ENCODE results near the gene SFI1. TPM values are rescaled to one million over a fixed set of nuclear protein-coding genes. Genes with fewer than 3 reads are reported as not detected.

Gene SFI1, protein sequence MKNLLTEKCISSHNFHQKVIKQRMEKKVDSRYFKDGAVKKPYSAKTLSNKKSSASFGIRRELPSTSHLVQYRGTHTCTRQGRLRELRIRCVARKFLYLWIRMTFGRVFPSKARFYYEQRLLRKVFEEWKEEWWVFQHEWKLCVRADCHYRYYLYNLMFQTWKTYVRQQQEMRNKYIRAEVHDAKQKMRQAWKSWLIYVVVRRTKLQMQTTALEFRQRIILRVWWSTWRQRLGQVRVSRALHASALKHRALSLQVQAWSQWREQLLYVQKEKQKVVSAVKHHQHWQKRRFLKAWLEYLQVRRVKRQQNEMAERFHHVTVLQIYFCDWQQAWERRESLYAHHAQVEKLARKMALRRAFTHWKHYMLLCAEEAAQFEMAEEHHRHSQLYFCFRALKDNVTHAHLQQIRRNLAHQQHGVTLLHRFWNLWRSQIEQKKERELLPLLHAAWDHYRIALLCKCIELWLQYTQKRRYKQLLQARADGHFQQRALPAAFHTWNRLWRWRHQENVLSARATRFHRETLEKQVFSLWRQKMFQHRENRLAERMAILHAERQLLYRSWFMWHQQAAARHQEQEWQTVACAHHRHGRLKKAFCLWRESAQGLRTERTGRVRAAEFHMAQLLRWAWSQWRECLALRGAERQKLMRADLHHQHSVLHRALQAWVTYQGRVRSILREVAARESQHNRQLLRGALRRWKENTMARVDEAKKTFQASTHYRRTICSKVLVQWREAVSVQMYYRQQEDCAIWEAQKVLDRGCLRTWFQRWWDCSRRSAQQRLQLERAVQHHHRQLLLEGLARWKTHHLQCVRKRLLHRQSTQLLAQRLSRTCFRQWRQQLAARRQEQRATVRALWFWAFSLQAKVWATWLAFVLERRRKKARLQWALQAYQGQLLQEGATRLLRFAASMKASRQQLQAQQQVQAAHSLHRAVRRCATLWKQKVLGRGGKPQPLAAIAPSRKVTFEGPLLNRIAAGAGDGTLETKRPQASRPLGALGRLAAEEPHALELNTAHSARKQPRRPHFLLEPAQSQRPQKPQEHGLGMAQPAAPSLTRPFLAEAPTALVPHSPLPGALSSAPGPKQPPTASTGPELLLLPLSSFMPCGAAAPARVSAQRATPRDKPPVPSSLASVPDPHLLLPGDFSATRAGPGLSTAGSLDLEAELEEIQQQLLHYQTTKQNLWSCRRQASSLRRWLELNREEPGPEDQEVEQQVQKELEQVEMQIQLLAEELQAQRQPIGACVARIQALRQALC
- total RNA-seq = 100 to 1,000 TPM; 208 to 225 (median 217) TPM
- 76.2 TPM for total RNA-seq (2013)

DNA sequence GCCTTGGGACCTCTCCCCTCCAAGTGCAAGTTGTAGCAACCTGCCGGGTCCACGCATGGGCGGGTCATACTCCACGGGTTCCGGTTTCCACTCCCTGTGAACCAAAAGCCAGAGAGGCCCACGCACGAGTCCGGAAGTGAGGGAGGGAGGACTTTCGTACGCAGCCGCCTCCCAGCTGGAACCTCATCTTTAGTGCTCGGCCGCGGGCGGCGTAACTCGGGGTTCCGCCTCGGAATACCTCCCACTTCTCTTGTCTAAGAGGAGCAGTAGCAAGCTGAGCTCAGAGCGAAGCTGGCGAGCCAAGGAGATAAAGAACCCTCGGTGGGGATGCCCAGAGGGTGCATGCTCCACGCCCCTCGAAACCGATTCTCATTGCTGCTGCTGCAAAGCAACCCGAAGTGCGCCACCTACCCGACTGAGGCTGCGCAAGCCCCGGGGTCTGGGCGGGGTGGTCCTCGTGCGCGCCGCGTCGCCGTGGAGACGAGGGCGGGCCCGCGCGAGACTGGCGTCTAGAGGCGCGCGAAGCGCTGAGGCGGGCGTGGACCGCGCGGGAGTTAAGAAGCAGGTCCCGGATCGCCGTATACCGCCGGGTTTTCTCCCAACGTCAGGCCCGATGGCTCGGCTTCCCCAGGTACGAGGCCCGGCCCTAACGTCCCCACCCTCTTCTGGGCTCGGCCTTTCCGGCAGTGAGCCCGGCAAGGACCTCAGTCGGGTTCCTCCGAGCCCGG, at the start of gene SFI1:
TSS of gene SFI1 (plus strand) at position 530 of the 728 bp plus-strand sequence. CDS start 11,749 bp downstream, outside the sequence.
- Mint-ChIP-seq H3K36me3 (no peaks in the 10 kb centered on the region), H3K27me3 (ENCODE audit: low read depth in 2 of 2) (no peaks in the 10 kb centered on the region), H3K27ac (peak within 1 kb of the TSS; percentile 92 to 94), H3K4me3 (peak within 1 kb of the TSS; percentile 93), H3K4me1 (peaks cover 12% of the 10 kb centered on the region in 2 donors), H3K9me3 (no peaks in the 10 kb centered on the region)
- Histone ChIP-seq H3K4me3 (ENCODE audit: low read length) (peak within 1 kb of the TSS; percentile 77), H3K27me3 (ENCODE audit: control insufficient read depth, insufficient read depth, low read length) (no peaks in the 10 kb centered on the region), H3K27ac (ENCODE audit: low read length) (peak within 1 kb of the TSS; percentile 73), H3K4me1 (ENCODE audit: control insufficient read depth, insufficient read depth, low read length) (peaks cover 31% of the 10 kb centered on the region), H3K36me3 (ENCODE audit: control insufficient read depth, insufficient read depth, low read length) (peaks cover 4% of the 10 kb centered on the region), H3K9me3 (ENCODE audit: control insufficient read depth, insufficient read depth, low read length) (no peaks in the 10 kb centered on the region)
- ATAC-seq (peak; percentile 88 to 95 (median 90)), DNase-seq (peak; percentile 93 to 98)
- TF ChIP-seq, protein P1, sequence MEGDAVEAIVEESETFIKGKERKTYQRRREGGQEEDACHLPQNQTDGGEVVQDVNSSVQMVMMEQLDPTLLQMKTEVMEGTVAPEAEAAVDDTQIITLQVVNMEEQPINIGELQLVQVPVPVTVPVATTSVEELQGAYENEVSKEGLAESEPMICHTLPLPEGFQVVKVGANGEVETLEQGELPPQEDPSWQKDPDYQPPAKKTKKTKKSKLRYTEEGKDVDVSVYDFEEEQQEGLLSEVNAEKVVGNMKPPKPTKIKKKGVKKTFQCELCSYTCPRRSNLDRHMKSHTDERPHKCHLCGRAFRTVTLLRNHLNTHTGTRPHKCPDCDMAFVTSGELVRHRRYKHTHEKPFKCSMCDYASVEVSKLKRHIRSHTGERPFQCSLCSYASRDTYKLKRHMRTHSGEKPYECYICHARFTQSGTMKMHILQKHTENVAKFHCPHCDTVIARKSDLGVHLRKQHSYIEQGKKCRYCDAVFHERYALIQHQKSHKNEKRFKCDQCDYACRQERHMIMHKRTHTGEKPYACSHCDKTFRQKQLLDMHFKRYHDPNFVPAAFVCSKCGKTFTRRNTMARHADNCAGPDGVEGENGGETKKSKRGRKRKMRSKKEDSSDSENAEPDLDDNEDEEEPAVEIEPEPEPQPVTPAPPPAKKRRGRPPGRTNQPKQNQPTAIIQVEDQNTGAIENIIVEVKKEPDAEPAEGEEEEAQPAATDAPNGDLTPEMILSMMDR (IDR thresholded peaks at IDR 0.05) = peak; percentile 17
- under 1% methylated on average over 70 of the region's 70 CpGs for WGBS (ENCODE audit: insufficient coverage)
- intact Hi-C loops (cut with micrococcal nuclease) = loop anchor here (2.0 to 10.0 kb wide), 3 partner anchors 135 to 256 kb away; partner anchors contain the start of genes DEPDC5, PATZ1 and PRR14L

DNA sequence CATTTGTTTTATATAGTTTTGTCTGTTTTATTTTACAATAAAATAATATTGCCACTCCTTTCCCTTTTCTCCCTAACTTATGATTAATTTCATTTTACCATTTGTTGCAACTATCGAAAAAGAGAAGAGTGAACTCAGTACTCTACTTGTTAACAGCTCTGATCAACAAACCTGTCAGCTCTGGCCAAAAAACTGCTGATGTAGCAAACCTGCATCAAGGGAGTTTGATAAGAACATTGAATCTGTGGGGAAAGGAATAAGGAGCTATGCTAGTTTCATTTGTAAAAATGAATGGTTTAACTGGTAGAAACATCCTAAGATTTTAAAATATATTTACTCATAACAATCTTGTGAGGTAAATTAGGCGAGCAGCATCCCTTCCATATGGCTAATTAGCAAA, 49.6 kb upstream of the SFI1 start:
- peaks cover 54% of the 10 kb centered on the region for H3K36me3 ChIP-seq (ENCODE audit: control insufficient read depth, insufficient read depth, low read length)
- peaks cover 7% of the 10 kb centered on the region for H3K36me3 Mint-ChIP-seq

DNA sequence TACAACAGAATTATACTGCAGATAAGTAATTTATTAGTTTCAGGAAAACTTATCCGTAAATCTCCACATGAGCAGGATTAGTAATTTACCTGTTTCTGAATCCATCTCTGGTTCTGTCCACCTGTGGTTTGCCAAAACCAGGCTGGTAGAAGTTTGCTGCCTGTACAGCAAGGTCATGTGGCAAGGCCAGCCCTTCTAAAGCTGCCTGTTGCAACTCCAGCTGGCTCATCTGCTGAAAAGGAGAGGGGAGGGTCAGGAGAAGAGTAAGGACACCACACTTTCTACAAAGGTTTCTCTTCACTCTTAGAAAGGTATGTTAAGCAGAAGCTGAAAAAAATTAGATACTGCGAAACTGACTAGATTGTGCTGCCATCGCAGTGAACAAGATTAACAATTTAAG, 49.0 kb upstream of the SFI1 start:
- Mint-ChIP-seq H3K27ac (no peak overlapping the region), H3K9me3 (no peaks in the 10 kb centered on the region), H3K4me3 (no peak overlapping the region), H3K4me1 (peaks cover 8 to 9% of the 10 kb centered on the region in 2 donors), H3K36me3 (peaks cover 7% of the 10 kb centered on the region), H3K27me3 (ENCODE audit: low read depth in 2 of 2) (no peaks in the 10 kb centered on the region)
- TF ChIP-seq, protein P1 (IDR thresholded peaks at IDR 0.05) = no peak
- Histone ChIP-seq H3K9me3 (ENCODE audit: control insufficient read depth, insufficient read depth, low read length) (no peaks in the 10 kb centered on the region), H3K4me3 (ENCODE audit: low read length) (no peak overlapping the region), H3K27ac (ENCODE audit: low read length) (no peak overlapping the region), H3K4me1 (ENCODE audit: control insufficient read depth, insufficient read depth, low read length) (no peaks in the 10 kb centered on the region), H3K36me3 (ENCODE audit: control insufficient read depth, insufficient read depth, low read length) (peaks cover 48% of the 10 kb centered on the region), H3K27me3 (ENCODE audit: control insufficient read depth, insufficient read depth, low read length) (no peaks in the 10 kb centered on the region)
- ATAC-seq = no peak
- DNase-seq = no peak
- 100% methylated on average over 3 of the region's 3 CpGs for WGBS (ENCODE audit: insufficient coverage)
- intact Hi-C loops (cut with micrococcal nuclease) = no loop called here

More for the DNA sequence above, 49.6 kb upstream of the SFI1 start:
- Mint-ChIP-seq H3K27ac (no peak overlapping the region), H3K4me3 (no peak overlapping the region), H3K27me3 (ENCODE audit: low read depth in 2 of 2) (no peaks in the 10 kb centered on the region), H3K9me3 (no peaks in the 10 kb centered on the region), H3K4me1 (peaks cover 2 to 3% of the 10 kb centered on the region in 2 donors)
- DNase-seq (no peak), ATAC-seq (no peak)
- intact Hi-C loops (cut with micrococcal nuclease) = no loop called here
- no peaks in the 10 kb centered on the region for H3K4me1 ChIP-seq (ENCODE audit: control insufficient read depth, insufficient read depth, low read length)
- TF ChIP-seq, protein P1 (IDR thresholded peaks at IDR 0.05) = no peak
- H3K9me3 ChIP-seq (ENCODE audit: control insufficient read depth, insufficient read depth, low read length) = no peaks in the 10 kb centered on the region
- H3K27ac ChIP-seq (ENCODE audit: low read length) = no peak overlapping the region
- H3K27me3 ChIP-seq (ENCODE audit: control insufficient read depth, insufficient read depth, low read length) = no peaks in the 10 kb centered on the region
- H3K4me3 ChIP-seq (ENCODE audit: low read length) = no peak overlapping the region
- 100% methylated on average over 1 of the region's 2 CpGs for WGBS (ENCODE audit: insufficient coverage)

Measured in natural killer cell (primary cell).